NB4 (cell line): ENCODE measurements around the gene ELK1.
"Not testable (repeated sequence)": the region's sequence is repeated elsewhere in the genome, so short reads cannot be mapped to it uniquely, and the experiment has no call there.

Source experiments
- DNase-seq: peaks from one replicate; pipeline ENCODE4 v3.0.0; 2010; ENCODE audit warnings: low read depth
- H3K4me3 ChIP-seq: one replicate; pipeline ENCODE4 v1.5.1; 2011; ENCODE audit warnings: mild to moderate bottlenecking, low read depth, low read length, moderate library complexity
- MAX ChIP-seq: IDR thresholded peaks from 2 replicates; pipeline ENCODE4 v1.6.1; 2011; ENCODE audit warnings: low read depth, low read length
- MYC ChIP-seq: IDR thresholded peaks from 2 replicates; pipeline ENCODE4 v1.6.1; 2011; ENCODE audit warnings: low read depth, low read length
- POLR2A ChIP-seq: IDR thresholded peaks from 2 replicates; pipeline ENCODE4 v1.6.1; 2011; ENCODE audit warnings: mild to moderate bottlenecking; ENCODE audit not compliant: insufficient read length; ENCODE audit errors: extremely low read depth
- TF ChIP-seq, protein P1 (sequence below): IDR thresholded peaks from one replicate; pipeline ENCODE4 v1.5.1; 2012; ENCODE audit warnings: low read depth, low read length

The ELK1 gene

DNA sequence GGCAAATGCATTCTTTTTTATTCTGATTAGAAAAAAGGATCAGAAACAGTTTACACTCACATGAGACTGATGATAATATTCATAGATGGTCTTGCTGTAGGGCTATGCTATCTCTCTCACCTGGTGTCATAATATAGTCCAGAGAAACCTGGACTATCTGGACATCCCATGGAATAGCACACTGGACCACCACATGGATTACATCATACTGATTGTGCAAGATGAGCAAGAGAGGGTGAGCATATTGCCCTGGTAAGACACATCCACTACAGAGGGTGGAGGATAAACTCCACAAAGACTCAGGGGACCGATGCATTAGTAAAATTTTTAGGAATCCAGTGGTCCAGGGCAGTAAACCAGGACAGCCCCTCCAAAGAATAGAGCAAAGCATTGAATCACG lies 38.9 kb downstream of the ELK1 start:
- no peak for DNase-seq
- TF ChIP-seq, protein P1, sequence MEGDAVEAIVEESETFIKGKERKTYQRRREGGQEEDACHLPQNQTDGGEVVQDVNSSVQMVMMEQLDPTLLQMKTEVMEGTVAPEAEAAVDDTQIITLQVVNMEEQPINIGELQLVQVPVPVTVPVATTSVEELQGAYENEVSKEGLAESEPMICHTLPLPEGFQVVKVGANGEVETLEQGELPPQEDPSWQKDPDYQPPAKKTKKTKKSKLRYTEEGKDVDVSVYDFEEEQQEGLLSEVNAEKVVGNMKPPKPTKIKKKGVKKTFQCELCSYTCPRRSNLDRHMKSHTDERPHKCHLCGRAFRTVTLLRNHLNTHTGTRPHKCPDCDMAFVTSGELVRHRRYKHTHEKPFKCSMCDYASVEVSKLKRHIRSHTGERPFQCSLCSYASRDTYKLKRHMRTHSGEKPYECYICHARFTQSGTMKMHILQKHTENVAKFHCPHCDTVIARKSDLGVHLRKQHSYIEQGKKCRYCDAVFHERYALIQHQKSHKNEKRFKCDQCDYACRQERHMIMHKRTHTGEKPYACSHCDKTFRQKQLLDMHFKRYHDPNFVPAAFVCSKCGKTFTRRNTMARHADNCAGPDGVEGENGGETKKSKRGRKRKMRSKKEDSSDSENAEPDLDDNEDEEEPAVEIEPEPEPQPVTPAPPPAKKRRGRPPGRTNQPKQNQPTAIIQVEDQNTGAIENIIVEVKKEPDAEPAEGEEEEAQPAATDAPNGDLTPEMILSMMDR, result no peak
- no peak for TF ChIP-seq POLR2A
- TF ChIP-seq MYC, result no peak
- no peak for TF ChIP-seq MAX
- no peak overlapping the region for H3K4me3 ChIP-seq

- H3K4me3 ChIP-seq, result no peak overlapping the region
- DNase-seq, result no peak
- TF ChIP-seq MAX (no peak), MYC (no peak), POLR2A (no peak)
- TF ChIP-seq, protein P1, result no peak
Measured at GRCh38 chrX:47610511-47610910, 39.9 kb downstream of the ELK1 start.

DNA sequence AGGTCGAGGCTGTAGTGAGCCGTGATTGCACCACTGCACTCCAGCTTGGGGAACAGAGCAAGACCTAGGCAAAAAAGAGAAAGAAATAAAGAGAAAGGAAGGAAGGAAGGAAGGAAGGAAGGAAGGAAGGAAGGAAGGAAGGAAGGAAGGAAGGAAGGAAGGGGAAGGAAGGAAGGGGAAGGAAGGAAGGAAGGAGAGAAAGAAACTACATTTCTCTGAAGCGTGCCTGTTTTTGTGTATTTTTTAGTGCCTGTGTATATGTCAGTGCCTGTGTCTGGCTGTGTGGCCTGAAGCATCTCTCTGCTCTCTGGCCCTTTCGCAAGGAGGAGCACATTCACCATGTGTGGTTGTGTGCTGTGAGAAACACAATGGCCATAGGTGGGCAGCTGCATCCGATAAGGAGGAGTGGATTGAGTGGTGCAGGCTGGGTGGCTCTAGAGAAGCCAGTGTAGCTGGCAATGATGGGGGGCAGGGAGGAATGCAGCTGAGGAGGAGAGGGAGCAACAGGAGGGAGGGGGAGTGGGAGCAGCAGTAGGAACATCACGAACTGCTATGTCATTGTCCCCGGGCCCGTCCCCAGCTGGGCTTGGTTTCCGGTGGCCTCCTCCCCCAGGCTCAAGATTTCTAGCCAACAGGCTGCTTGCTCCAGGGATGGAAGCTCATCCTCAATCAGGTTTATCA lies 42.1 kb downstream of the ELK1 start:
- peak; percentile 82 for DNase-seq
- H3K4me3 ChIP-seq, result no peak overlapping the region
- TF ChIP-seq MYC, result no peak
- TF ChIP-seq MAX, result no peak

DNA sequence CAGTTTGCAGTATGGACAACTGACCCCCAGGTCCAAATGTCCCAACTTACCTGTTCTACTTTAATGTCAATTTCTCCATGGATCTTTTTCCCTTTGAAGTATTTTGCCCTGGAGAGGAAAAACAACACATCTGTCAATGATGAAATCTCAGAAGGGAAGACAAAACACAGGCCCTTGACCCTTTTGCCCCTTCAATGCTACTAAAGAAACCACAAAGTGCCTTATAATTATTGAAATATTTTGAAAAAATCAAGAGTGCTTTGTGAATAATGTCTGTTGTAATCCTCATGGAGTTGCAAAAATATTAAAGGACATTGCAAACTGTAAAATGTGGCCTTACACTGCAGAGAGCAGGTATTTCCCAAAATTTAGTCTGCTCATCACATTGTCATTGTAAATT lies 43.3 kb downstream of the ELK1 start:
- DNase-seq, result no peak
- H3K4me3 ChIP-seq, result no peak overlapping the region
- TF ChIP-seq MYC (no peak), MAX (no peak), POLR2A (no peak)
- TF ChIP-seq, protein P1, result no peak

- TF ChIP-seq, protein P1, result no peak
- TF ChIP-seq POLR2A, result no peak
- no peak for TF ChIP-seq MYC
- no peak for TF ChIP-seq MAX
- DNase-seq, result peak; percentile 69
- H3K4me3 ChIP-seq, result no peak overlapping the region
Measured at GRCh38 chrX:47605024-47605423, 45.3 kb downstream of the ELK1 start.

DNA sequence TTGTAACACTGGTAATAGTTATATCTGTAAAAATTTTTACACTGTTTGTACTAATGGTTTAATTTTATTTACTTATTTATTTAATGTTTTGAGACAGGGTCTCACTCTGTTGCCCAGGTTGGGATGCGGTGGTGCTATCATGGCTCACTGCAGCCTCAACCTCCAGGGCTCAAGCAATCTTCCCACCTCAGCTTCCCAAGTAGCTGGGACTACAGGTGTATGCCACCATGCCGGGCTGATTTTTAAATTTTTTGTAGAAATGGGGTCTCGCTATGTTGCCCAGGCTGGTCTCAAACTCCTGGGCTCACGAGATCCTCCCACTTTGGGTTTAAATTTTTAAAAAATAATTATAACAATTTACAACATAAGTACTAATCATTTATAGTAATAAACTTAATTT lies 47.2 kb downstream of the ELK1 start:
- H3K4me3 ChIP-seq, DNase-seq: not testable (repeated sequence)

DNA sequence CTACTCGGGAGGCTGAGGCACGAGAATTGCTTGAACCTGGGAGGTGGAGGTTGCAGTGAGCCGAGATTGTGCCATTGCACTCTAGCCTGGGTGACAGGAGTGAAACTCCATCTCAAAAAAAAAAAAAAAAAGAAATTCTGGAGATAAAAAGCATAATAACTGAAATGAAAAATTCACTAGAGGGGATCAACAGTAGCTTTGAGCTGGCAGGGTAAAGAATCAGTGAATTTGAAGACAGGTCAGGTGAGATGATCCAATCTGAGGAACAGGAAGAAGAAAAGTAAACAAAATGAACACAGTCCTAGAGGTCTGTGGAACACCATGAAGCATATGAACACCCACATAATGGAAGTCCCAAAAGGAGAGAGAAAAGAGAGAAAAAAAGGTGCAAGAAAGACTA lies 53.1 kb downstream of the ELK1 start:
- TF ChIP-seq MAX, result no peak
- no peak for TF ChIP-seq POLR2A
- TF ChIP-seq, protein P1, result no peak
- TF ChIP-seq MYC, result no peak
- no peak for DNase-seq

More for the DNA sequence above, 53.1 kb downstream of the ELK1 start:
- H3K4me3 ChIP-seq, result no peak overlapping the region
